GM21529 (cell line): ENCODE data around the gene TADA2A.

Experiments used
- ATAC-seq: cut with Tn5 transposase; IDR thresholded peaks from one replicate; pipeline ENCODE4 v1.9.1; 2021; ENCODE audit not compliant: unreplicated experiment

TADA2A gene

DNA sequence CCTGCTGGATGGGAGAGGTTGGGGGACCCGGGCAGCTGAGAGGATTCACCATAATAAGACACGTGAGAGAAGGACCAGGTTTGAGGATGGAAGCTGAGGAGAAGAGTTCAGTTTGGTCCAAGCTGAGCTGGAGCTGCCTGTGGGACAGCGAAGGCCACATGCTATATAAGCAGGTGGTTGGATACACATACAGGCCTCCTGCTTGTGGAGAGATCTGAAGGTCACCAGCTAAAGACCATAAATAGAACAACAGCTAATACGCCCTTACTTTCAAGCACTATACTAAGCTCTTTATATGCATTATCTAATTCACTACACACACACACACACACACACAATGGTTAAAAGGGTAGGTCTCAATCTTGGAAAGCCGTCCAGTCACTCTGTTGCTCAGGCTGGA lies 115.1 kb downstream of the TADA2A start:
- ATAC-seq = no peak

DNA sequence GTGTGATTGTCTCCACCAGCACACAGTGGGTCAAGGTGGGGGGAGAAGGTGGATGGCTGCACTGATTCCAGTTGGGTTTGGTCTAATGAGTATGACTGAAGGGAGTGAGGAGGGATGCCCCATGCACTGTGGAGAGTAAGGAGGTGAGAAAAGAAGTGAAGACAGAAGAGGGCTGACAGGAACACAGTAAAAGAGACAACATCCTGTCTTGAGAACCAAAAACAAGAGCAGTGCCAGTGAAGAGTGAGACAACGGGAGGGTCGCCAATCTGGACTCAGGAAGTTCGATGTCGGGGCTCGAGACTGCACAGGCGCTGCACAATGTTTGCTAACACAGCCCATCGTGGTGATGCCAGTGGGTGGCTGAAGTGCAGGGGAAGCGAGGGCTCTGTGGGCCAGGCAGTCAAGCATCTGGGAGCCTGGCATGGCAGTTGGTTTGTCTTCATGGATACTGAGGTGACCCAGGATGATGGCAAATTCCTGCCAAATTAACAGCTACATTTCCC lies 117.1 kb downstream of the TADA2A start:
- ATAC-seq = no peak

- ATAC-seq = no peak
Observed at GRCh38 chr17:37527249-37527851, 120.7 kb downstream of the TADA2A start.
